Kidney epithelial cell (primary cell): ENCODE data around the gene CPNE4. TPM values are rescaled to one million over a fixed set of nuclear protein-coding genes. Genes with fewer than 3 reads are reported as not detected.

Experiments
- DNase-seq: peaks from one replicate; pipeline ENCODE4 v3.0.0-alpha.2; 2010; ENCODE audit warnings: low read depth
- H3K27me3 ChIP-seq: 2 replicates; pipeline ENCODE4 v1.6.0; 2011; ENCODE audit warnings: low read length; ENCODE audit not compliant: control insufficient read depth, insufficient read depth
- H3K36me3 ChIP-seq: 2 replicates; pipeline ENCODE4 v1.5.1; 2011; ENCODE audit warnings: low read length; ENCODE audit not compliant: control insufficient read depth, insufficient read depth
- H3K4me3 ChIP-seq: 2 replicates; pipeline ENCODE4 v1.5.1; 2011; ENCODE audit warnings: low read depth, mild to moderate bottlenecking, control low read depth, low read length
- total RNA-seq: library from RNA; depleted of rRNA; stranded (reverse); fragments of >200 nt; gene quantifications from 2 replicates; pipeline ENCODE4 v1.2.3, GENCODE V29; 2015
- TF ChIP-seq, protein P1 (sequence below): IDR thresholded peaks from 2 replicates; pipeline ENCODE4 v1.5.1; 2011; ENCODE audit warnings: mild to moderate bottlenecking, moderate library complexity, low read length, control low read depth, inconsistent platforms; ENCODE audit not compliant: insufficient read depth, poor library complexity, severe bottlenecking

Gene CPNE4
- total RNA-seq, 1 donor from 2014 or later: 3.7 TPM

DNA sequence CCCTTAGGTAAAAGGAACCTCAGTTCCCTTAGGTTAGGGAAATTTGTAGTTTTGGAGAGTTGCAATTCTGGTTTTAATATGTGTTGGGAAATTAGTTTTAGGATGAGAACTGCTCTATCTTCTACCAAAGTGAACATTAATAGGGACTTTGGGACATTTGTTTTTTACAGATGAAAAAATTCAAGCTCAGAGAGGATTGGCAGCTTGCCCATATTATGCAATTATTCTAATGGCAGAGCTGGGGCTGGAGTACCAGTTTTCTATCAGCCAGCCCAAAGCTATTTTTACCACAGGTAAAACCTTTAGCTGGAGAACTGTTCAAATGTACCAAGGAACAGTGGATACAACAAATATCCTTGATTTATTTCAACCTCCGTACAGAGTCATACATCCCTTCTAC lies 127.0 kb downstream of the CPNE4 start:
- peaks cover 2% of the 10 kb centered on the region for H3K27me3 ChIP-seq
- no peaks in the 10 kb centered on the region for H3K36me3 ChIP-seq
- no peak for DNase-seq
- TF ChIP-seq, protein P1, sequence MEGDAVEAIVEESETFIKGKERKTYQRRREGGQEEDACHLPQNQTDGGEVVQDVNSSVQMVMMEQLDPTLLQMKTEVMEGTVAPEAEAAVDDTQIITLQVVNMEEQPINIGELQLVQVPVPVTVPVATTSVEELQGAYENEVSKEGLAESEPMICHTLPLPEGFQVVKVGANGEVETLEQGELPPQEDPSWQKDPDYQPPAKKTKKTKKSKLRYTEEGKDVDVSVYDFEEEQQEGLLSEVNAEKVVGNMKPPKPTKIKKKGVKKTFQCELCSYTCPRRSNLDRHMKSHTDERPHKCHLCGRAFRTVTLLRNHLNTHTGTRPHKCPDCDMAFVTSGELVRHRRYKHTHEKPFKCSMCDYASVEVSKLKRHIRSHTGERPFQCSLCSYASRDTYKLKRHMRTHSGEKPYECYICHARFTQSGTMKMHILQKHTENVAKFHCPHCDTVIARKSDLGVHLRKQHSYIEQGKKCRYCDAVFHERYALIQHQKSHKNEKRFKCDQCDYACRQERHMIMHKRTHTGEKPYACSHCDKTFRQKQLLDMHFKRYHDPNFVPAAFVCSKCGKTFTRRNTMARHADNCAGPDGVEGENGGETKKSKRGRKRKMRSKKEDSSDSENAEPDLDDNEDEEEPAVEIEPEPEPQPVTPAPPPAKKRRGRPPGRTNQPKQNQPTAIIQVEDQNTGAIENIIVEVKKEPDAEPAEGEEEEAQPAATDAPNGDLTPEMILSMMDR: no peak
- no peak overlapping the region for H3K4me3 ChIP-seq

DNA sequence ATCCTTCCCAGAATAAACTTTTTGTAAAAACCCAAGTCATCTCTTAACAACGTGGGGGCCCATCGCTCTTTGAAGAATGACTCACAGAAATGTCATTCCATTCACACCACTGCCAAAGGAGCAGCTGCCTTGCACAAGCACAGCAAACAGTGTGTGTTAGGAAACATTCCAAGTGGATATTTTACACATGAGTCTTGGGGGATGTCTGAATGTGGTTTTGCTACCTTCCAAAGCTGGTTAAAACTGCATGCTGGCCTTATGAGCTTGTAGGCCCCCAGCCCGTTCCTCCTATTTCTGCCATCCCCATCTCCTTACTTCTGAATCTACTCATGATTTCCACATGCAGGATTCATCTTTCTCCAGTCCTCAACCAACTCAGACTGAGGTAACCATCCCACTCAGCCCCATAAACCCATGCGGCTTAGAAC lies 130.8 kb downstream of the CPNE4 start:
- peak; percentile 70 for DNase-seq

DNA sequence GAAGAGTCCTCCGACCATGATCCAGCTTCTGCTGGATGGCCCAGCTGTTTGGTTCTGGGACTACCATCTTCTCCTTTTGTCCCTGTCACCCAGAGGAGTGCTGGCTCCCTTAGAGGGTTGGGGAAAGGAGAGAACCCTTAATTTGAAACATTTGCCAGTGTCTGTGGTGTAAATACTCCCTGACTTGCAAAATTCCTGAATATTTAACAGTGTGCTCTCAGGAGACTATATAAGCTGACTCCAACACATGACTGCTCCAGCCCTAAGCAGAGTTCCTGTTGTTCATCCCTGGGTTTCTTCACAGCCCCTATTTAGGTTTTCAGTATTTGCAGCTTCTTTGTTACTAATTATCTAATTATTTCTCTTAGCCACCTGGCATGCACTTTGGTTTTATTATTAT lies 133.1 kb downstream of the CPNE4 start:
- no peak for DNase-seq
- Histone ChIP-seq H3K4me3 (no peak overlapping the region), H3K36me3 (no peaks in the 10 kb centered on the region), H3K27me3 (no peaks in the 10 kb centered on the region)
- TF ChIP-seq, protein P1: no peak

More for the DNA sequence above, 130.8 kb downstream of the CPNE4 start:
- H3K4me3 ChIP-seq: no peak overlapping the region
- H3K36me3 ChIP-seq: no peaks in the 10 kb centered on the region
- H3K27me3 ChIP-seq: no peaks in the 10 kb centered on the region
- TF ChIP-seq, protein P1: no peak

DNA sequence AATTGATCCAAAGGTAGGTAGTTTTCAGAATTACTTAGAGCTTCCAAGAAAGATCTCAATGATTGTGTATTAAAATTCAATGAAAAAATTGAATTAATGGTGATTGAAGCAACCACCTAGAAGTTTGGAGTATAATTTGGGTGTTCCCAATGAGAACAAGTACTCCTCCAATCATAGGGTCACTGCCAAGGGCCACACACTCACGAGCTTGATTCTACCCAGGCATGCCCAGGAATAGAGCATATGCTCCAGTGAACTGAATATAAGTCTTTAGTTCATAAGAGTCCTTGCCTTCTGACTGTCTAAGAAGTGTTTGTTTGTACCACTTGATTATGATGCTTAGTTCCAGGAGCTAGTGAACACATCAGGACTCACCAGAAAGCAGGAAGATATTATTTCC lies 133.9 kb downstream of the CPNE4 start:
- Histone ChIP-seq H3K36me3 (no peaks in the 10 kb centered on the region), H3K27me3 (no peaks in the 10 kb centered on the region), H3K4me3 (no peak overlapping the region)
- TF ChIP-seq, protein P1: no peak
- no peak for DNase-seq

DNA sequence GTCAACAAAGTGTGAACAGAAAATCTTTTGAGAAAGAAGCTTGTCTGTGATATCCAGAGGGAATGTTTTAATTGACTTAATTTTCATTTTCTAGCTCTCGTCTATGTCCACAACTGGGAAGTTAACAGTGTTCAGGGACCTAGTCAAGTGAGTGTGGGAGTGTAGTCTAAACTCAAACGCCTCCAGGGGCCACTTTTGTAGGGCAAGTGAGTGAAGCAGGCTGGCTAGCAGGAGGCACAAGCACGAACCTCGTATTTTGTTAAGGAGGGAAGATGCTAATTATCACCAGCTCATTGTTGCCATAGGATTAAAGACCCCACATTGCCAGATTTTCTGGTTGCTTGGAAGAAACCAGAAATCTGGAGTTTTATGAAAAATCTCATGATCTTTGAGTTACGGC lies 135.8 kb downstream of the CPNE4 start:
- H3K36me3 ChIP-seq: no peaks in the 10 kb centered on the region
- TF ChIP-seq, protein P1: no peak
- H3K4me3 ChIP-seq: no peak overlapping the region
- no peaks in the 10 kb centered on the region for H3K27me3 ChIP-seq
- DNase-seq: no peak

DNA sequence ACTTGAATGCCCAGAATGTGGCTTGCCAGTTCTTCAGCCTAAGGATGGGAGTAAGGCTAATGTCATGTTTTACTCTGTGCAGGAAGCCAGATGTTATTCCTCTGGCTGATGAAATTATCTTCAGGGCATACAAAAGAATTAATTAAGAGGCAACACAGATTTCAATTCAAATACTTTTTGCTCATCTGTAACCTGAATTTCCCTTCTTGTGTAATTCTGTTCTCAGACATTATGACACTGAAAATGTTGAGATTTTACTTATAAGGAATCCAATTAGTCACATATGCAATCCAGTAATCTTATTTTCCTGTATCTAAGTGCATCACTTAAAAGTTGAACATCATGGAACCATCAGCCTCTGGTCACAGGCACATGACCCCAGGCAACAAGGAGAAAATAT lies 136.5 kb downstream of the CPNE4 start:
- TF ChIP-seq, protein P1: no peak
- no peak for DNase-seq
- H3K4me3 ChIP-seq: no peak overlapping the region
- no peaks in the 10 kb centered on the region for H3K36me3 ChIP-seq
- H3K27me3 ChIP-seq: no peaks in the 10 kb centered on the region
